ENCODE measurements around the gene ADGRL3. TPM values are rescaled to one million over a fixed set of nuclear protein-coding genes. Genes with fewer than 3 reads are reported as not detected.
"Not testable (repeated sequence)": the region's sequence is repeated elsewhere in the genome, so short reads cannot be mapped to it uniquely, and the experiment has no call there.

Gene ADGRL3
- total and polyA plus RNA-seq, 4 donors, result 0.39 to 59.9 (median 2.9) TPM

GRCh38 chr4:61759245-61759644 lies 559.1 kb downstream of the ADGRL3 start:
- WGBS, 2 donors, result 87 to 96% methylated on average over 6 of the region's 7 CpGs
- H3K27ac ChIP-seq (ENCODE audit: low read depth in 1 of 2, low read length in 1 of 2); H3K9me3 ChIP-seq (ENCODE audit: control insufficient read depth in 4 of 4, insufficient read depth in 3 of 4, low read length in 3 of 4); H3K36me3 ChIP-seq (ENCODE audit: control insufficient read depth in 4 of 4, insufficient read depth in 4 of 4, low read length in 4 of 4); ATAC-seq (ENCODE audit: insufficient read depth, low FRiP score); H3K27me3 ChIP-seq (ENCODE audit: control insufficient read depth in 3 of 3, insufficient read depth in 3 of 3, low read length in 2 of 3); H3K4me1 ChIP-seq (ENCODE audit: control insufficient read depth in 5 of 5, insufficient read depth in 5 of 5, low read length in 5 of 5); H3K9ac ChIP-seq (ENCODE audit: insufficient read depth in 1 of 2, low read length in 2 of 2); H3K4me3 ChIP-seq; DNase-seq: not testable (repeated sequence)

GRCh38 chr4:61759885-61760284 lies 559.8 kb downstream of the ADGRL3 start:
- ATAC-seq (ENCODE audit: insufficient read depth, low FRiP score); DNase-seq; H3K9ac ChIP-seq (ENCODE audit: insufficient read depth in 1 of 2, low read length in 2 of 2); H3K36me3 ChIP-seq (ENCODE audit: control insufficient read depth in 4 of 4, insufficient read depth in 4 of 4, low read length in 4 of 4); H3K4me1 ChIP-seq (ENCODE audit: control insufficient read depth in 5 of 5, insufficient read depth in 5 of 5, low read length in 5 of 5); H3K4me3 ChIP-seq; H3K9me3 ChIP-seq (ENCODE audit: control insufficient read depth in 4 of 4, insufficient read depth in 3 of 4, low read length in 3 of 4); H3K27ac ChIP-seq (ENCODE audit: low read depth in 1 of 2, low read length in 1 of 2); H3K27me3 ChIP-seq (ENCODE audit: control insufficient read depth in 3 of 3, insufficient read depth in 3 of 3, low read length in 2 of 3): not testable (repeated sequence)
- WGBS, 2 donors, result 95 to 97% methylated on average over 4 of the region's 4 CpGs

GRCh38 chr4:61760820-61761219 lies 560.7 kb downstream of the ADGRL3 start:
- H3K4me3 ChIP-seq, result no peak overlapping the region
- no peak for ATAC-seq (ENCODE audit: insufficient read depth, low FRiP score)
- WGBS, 2 donors, result 87 to 89% methylated on average over 2 of the region's 2 CpGs
- H3K27me3 ChIP-seq (ENCODE audit: control insufficient read depth in 3 of 3, insufficient read depth in 3 of 3, low read length in 2 of 3), result no peaks in the 10 kb centered on the region
- no peaks in the 10 kb centered on the region for H3K4me1 ChIP-seq (ENCODE audit: control insufficient read depth in 5 of 5, insufficient read depth in 5 of 5, low read length in 5 of 5)
- peaks cover 0 to 6% (median 2%) of the 10 kb centered on the region in 4 donors for H3K9me3 ChIP-seq (ENCODE audit: control insufficient read depth in 4 of 4, insufficient read depth in 3 of 4, low read length in 3 of 4)
- H3K9ac ChIP-seq (ENCODE audit: insufficient read depth in 1 of 2, low read length in 2 of 2), result no peak overlapping the region
- no peak overlapping the region for H3K27ac ChIP-seq (ENCODE audit: low read depth in 1 of 2, low read length in 1 of 2)
- TF ChIP-seq CTCF (IDR thresholded peaks at IDR 0.05; ENCODE audit: control extremely low read depth, extremely low read depth), result no peak
- H3K36me3 ChIP-seq (ENCODE audit: control insufficient read depth in 4 of 4, insufficient read depth in 4 of 4, low read length in 4 of 4), result no peaks in the 10 kb centered on the region
- DNase-seq, result no peak

GRCh38 chr4:61762722-61763627 lies 562.8 kb downstream of the ADGRL3 start:
- Histone ChIP-seq H3K9ac (ENCODE audit: insufficient read depth in 1 of 2, low read length in 2 of 2) (no peak overlapping the region), H3K27ac (ENCODE audit: low read depth in 1 of 2, low read length in 1 of 2) (no peak overlapping the region), H3K4me1 (ENCODE audit: control insufficient read depth in 5 of 5, insufficient read depth in 5 of 5, low read length in 5 of 5) (no peaks in the 10 kb centered on the region), H3K9me3 (ENCODE audit: control insufficient read depth in 4 of 4, insufficient read depth in 3 of 4, low read length in 3 of 4) (peaks cover 0 to 6% (median 2%) of the 10 kb centered on the region in 4 donors), H3K27me3 (ENCODE audit: control insufficient read depth in 3 of 3, insufficient read depth in 3 of 3, low read length in 2 of 3) (no peaks in the 10 kb centered on the region), H3K4me3 (no peak overlapping the region), H3K36me3 (ENCODE audit: control insufficient read depth in 4 of 4, insufficient read depth in 4 of 4, low read length in 4 of 4) (no peaks in the 10 kb centered on the region)
- ATAC-seq (ENCODE audit: insufficient read depth, low FRiP score) (no peak), DNase-seq (no peak)
- 93 to 96% methylated on average over 5 of the region's 5 CpGs for WGBS, 2 donors
- TF ChIP-seq CTCF (IDR thresholded peaks at IDR 0.05; ENCODE audit: control extremely low read depth, extremely low read depth), result no peak
